ENCODE data around the gene NUP58.
"Not testable (repeated sequence)": the region's sequence is repeated elsewhere in the genome, so short reads cannot be mapped to it uniquely, and the experiment has no call there.

The NUP58 gene

DNA sequence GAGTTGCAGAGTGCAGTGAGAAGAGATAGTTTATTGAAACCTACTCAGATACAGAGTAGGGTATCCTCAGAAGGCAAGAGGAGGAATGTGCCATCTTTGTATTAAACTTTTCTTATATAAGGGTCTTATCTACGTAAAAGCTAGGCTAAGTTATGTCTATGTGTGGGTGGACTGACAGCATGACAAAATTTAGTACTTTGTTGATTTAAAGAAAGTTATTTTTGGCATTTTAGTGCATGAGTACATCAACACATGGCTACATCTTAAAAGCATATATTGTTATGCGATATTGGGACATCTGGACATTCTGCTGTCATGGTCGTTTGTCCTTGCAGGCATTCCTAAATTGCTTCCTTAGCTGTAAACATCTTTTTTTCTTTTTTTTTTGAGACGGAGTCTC, 51.4 kb downstream of the NUP58 start:
- no peak overlapping the region for H3K4me3 ChIP-seq (ENCODE audit: low read depth in 1 of 2, low read length in 2 of 2)
- H3K4me1 ChIP-seq (ENCODE audit: control insufficient read depth in 1 of 2, insufficient read depth in 2 of 2, low read length in 2 of 2): no peaks in the 10 kb centered on the region
- H3K9me3 ChIP-seq (ENCODE audit: control insufficient read depth in 1 of 2, low read length in 2 of 2): no peaks in the 10 kb centered on the region
- H3K27me3 ChIP-seq (ENCODE audit: low read depth, low read length): no peaks in the 10 kb centered on the region
- H3K36me3 ChIP-seq (ENCODE audit: control insufficient read depth in 1 of 2, insufficient read depth in 2 of 2, low read length in 2 of 2): no peaks in the 10 kb centered on the region
- H3K27ac ChIP-seq (ENCODE audit: low read length): no peak overlapping the region

GRCh38 chr13:25353344-25353743, 51.9 kb downstream of the NUP58 start:
- Histone ChIP-seq H3K4me1 (ENCODE audit: control insufficient read depth in 1 of 2, insufficient read depth in 2 of 2, low read length in 2 of 2) (no peaks in the 10 kb centered on the region), H3K4me3 (ENCODE audit: low read depth in 1 of 2, low read length in 2 of 2) (no peak overlapping the region), H3K36me3 (ENCODE audit: control insufficient read depth in 1 of 2, insufficient read depth in 2 of 2, low read length in 2 of 2) (no peaks in the 10 kb centered on the region), H3K27me3 (ENCODE audit: low read depth, low read length) (no peaks in the 10 kb centered on the region), H3K9me3 (ENCODE audit: control insufficient read depth in 1 of 2, low read length in 2 of 2) (no peaks in the 10 kb centered on the region), H3K27ac (ENCODE audit: low read length) (no peak overlapping the region)

DNA sequence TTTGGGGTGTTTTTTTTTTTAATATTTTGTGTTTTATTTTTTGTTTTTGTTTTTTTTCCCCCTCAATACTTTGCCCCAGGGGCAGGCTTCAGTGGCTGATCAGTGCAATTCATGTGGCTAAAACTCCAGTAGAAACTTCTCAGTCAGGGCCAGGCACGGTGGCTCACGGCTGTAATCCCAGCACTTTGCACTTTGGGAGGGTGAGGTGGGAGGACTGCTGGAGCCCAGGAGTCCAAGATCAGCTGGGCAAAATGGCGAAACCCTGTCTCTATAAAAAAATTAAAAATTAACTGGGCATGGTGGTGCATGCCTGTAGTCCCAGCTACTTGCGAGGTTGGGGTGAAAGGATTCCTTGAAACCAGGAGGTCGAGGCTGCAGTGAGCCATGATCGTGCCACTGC, 53.0 kb downstream of the NUP58 start:
- no peaks in the 10 kb centered on the region for H3K27me3 ChIP-seq (ENCODE audit: low read depth, low read length)

DNA sequence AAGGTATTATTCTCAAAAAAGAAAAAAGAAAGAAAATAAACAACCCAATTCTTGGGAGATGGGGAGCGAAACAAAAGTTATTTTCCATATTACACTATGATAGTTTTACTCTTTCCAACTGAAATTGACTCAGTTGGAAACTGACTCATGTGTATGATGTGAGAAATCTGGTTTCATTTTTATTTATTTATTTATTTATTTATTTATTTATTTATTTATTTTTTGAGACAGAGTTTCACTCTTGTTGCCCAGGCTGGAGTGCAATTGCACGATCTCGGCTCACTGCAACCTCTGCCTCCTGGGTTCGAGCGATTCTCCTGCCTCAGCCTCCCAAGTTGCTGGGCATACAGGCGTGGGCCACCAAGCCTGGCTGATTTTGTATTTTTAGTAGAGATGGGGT, 59.0 kb downstream of the NUP58 start:
- H3K9me3 ChIP-seq (ENCODE audit: control insufficient read depth in 1 of 2, low read length in 2 of 2); H3K27me3 ChIP-seq (ENCODE audit: low read depth, low read length); H3K4me1 ChIP-seq (ENCODE audit: control insufficient read depth in 1 of 2, insufficient read depth in 2 of 2, low read length in 2 of 2); H3K27ac ChIP-seq (ENCODE audit: low read length); H3K36me3 ChIP-seq (ENCODE audit: control insufficient read depth in 1 of 2, insufficient read depth in 2 of 2, low read length in 2 of 2); H3K4me3 ChIP-seq (ENCODE audit: low read depth in 1 of 2, low read length in 2 of 2): not testable (repeated sequence)

More for the DNA sequence above, 53.0 kb downstream of the NUP58 start:
- no peaks in the 10 kb centered on the region for H3K4me1 ChIP-seq (ENCODE audit: control insufficient read depth in 1 of 2, insufficient read depth in 2 of 2, low read length in 2 of 2)
- H3K4me3 ChIP-seq (ENCODE audit: low read depth in 1 of 2, low read length in 2 of 2): no peak overlapping the region
- H3K27ac ChIP-seq (ENCODE audit: low read length): no peak overlapping the region
- no peaks in the 10 kb centered on the region for H3K36me3 ChIP-seq (ENCODE audit: control insufficient read depth in 1 of 2, insufficient read depth in 2 of 2, low read length in 2 of 2)
- H3K9me3 ChIP-seq (ENCODE audit: control insufficient read depth in 1 of 2, low read length in 2 of 2): no peaks in the 10 kb centered on the region

GRCh38 chr13:25365720-25366235, 64.4 kb downstream of the NUP58 start:
- Histone ChIP-seq H3K27ac (ENCODE audit: low read length) (no peak overlapping the region), H3K27me3 (ENCODE audit: low read depth, low read length) (peaks cover 14% of the 10 kb centered on the region), H3K36me3 (ENCODE audit: control insufficient read depth in 1 of 2, insufficient read depth in 2 of 2, low read length in 2 of 2) (no peaks in the 10 kb centered on the region), H3K9me3 (ENCODE audit: control insufficient read depth in 1 of 2, low read length in 2 of 2) (no peaks in the 10 kb centered on the region), H3K4me1 (ENCODE audit: control insufficient read depth in 1 of 2, insufficient read depth in 2 of 2, low read length in 2 of 2) (no peaks in the 10 kb centered on the region), H3K4me3 (ENCODE audit: low read depth in 1 of 2, low read length in 2 of 2) (no peak overlapping the region)

DNA sequence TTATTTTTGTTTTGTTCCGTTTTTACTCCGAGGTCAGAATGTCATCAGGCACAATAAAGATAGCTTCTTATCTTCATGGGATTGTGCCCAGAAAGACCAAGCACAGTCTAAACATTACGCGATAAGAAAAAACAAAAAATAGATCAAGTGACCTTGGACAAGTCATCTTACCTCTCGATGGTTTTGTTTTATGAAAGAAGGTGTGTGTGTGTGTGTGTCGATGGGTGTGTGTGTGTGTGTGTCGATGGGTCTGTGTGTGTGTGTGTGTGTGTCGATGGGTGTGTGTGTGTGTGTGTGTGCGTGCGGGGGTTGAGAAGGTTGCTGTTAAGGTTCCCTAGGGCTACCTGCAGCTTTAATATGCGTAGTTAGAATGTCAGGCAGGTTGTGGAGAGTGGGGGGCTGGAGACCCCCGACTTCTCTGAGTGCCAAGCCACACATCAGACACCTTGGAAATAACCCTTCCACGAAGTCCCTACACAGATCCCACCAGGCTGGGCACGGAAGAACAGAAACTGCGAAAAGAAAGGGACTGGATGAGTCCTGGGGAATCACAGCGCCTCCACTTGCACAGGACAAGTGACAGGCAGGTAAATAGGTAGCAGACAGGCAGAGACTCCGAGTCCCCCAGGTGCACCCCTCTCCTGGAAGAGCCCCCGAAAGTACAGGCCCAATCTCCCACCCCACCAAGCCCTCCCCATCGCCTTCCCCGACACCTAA, 69.9 kb downstream of the NUP58 start:
- peaks cover 28% of the 10 kb centered on the region for H3K27me3 ChIP-seq (ENCODE audit: low read depth, low read length)
- no peaks in the 10 kb centered on the region for H3K36me3 ChIP-seq (ENCODE audit: control insufficient read depth in 1 of 2, insufficient read depth in 2 of 2, low read length in 2 of 2)
- H3K9me3 ChIP-seq (ENCODE audit: control insufficient read depth in 1 of 2, low read length in 2 of 2): no peaks in the 10 kb centered on the region
- H3K4me1 ChIP-seq (ENCODE audit: control insufficient read depth in 1 of 2, insufficient read depth in 2 of 2, low read length in 2 of 2): peaks cover 0 to 7% of the 10 kb centered on the region in 2 donors
- H3K4me3 ChIP-seq (ENCODE audit: low read depth in 1 of 2, low read length in 2 of 2): no peak overlapping the region
- no peak overlapping the region for H3K27ac ChIP-seq (ENCODE audit: low read length)

GRCh38 chr13:25371875-25372283, 70.5 kb downstream of the NUP58 start, which contains the start of gene ATP8A2:
Gene ATP8A2 (plus strand): TSS chr13:25371974. CDS start chr13:25372213, 239 bp downstream.
- Histone ChIP-seq H3K27ac (ENCODE audit: low read length) (no peak within 1 kb of the TSS), H3K4me3 (ENCODE audit: low read depth in 1 of 2, low read length in 2 of 2) (peak within 1 kb of the TSS in 1 of 2 donors; percentile 47), H3K27me3 (ENCODE audit: low read depth, low read length) (peaks cover 28% of the 10 kb centered on the region), H3K36me3 (ENCODE audit: control insufficient read depth in 1 of 2, insufficient read depth in 2 of 2, low read length in 2 of 2) (no peaks in the 10 kb centered on the region), H3K4me1 (ENCODE audit: control insufficient read depth in 1 of 2, insufficient read depth in 2 of 2, low read length in 2 of 2) (peaks cover 0 to 7% of the 10 kb centered on the region in 2 donors), H3K9me3 (ENCODE audit: control insufficient read depth in 1 of 2, low read length in 2 of 2) (no peaks in the 10 kb centered on the region)

GRCh38 chr13:25372284-25373081, 71.1 kb downstream of the NUP58 start:
- H3K27ac ChIP-seq (ENCODE audit: low read length): no peak overlapping the region
- peak overlapping the region in 1 of 2 donors; percentile 47 for H3K4me3 ChIP-seq (ENCODE audit: low read depth in 1 of 2, low read length in 2 of 2)
- H3K27me3 ChIP-seq (ENCODE audit: low read depth, low read length): peaks cover 28% of the 10 kb centered on the region
- H3K36me3 ChIP-seq (ENCODE audit: control insufficient read depth in 1 of 2, insufficient read depth in 2 of 2, low read length in 2 of 2): no peaks in the 10 kb centered on the region
- no peaks in the 10 kb centered on the region for H3K9me3 ChIP-seq (ENCODE audit: control insufficient read depth in 1 of 2, low read length in 2 of 2)
- peaks cover 0 to 7% of the 10 kb centered on the region in 2 donors for H3K4me1 ChIP-seq (ENCODE audit: control insufficient read depth in 1 of 2, insufficient read depth in 2 of 2, low read length in 2 of 2)

DNA sequence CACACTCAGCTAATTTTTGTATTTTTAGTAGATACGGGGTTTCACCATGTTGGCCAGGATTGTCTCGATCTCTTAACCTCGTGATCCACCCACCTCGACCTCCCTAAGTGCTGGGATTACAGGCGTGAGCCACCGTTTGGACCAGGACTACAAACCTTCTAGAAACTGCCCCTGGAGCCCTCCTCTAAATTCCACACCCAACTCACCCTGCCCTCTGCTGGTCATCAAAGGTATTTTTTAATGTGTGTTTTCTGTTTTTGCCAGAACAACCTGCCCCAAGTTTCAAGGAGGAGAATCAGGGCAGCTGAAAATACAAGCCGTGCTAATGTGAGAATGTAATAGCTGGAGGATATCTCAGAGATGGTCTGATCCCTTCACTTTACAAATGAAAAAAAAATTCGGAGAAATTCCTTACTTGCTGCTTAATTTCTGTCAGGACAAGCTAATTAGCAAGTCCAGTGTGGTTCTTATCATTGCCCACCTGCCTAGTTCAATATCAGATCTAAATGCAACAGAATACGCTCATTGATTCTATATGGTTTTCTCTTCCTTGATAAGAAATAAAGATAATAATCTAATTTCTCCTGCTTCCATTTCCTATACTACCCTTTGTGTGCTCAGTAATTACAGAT, 74.4 kb downstream of the NUP58 start:
- H3K9me3 ChIP-seq (ENCODE audit: control insufficient read depth in 1 of 2, low read length in 2 of 2): no peaks in the 10 kb centered on the region
- peaks cover 14% of the 10 kb centered on the region for H3K27me3 ChIP-seq (ENCODE audit: low read depth, low read length)
- H3K36me3 ChIP-seq (ENCODE audit: control insufficient read depth in 1 of 2, insufficient read depth in 2 of 2, low read length in 2 of 2): no peaks in the 10 kb centered on the region
- H3K27ac ChIP-seq (ENCODE audit: low read length): no peak overlapping the region
- no peak overlapping the region for H3K4me3 ChIP-seq (ENCODE audit: low read depth in 1 of 2, low read length in 2 of 2)
- H3K4me1 ChIP-seq (ENCODE audit: control insufficient read depth in 1 of 2, insufficient read depth in 2 of 2, low read length in 2 of 2): peaks cover 0 to 7% of the 10 kb centered on the region in 2 donors

- Histone ChIP-seq H3K27me3 (ENCODE audit: low read depth, low read length) (peaks cover 8% of the 10 kb centered on the region), H3K4me1 (ENCODE audit: control insufficient read depth in 1 of 2, insufficient read depth in 2 of 2, low read length in 2 of 2) (peaks cover 0 to 3% of the 10 kb centered on the region in 2 donors), H3K4me3 (ENCODE audit: low read depth in 1 of 2, low read length in 2 of 2) (no peak overlapping the region)
Observed at GRCh38 chr13:25377244-25377962, 76.0 kb downstream of the NUP58 start.

More at GRCh38 chr13:25377244-25377962, 76.0 kb downstream of the NUP58 start:
- H3K27ac ChIP-seq (ENCODE audit: low read length): no peak overlapping the region
- H3K36me3 ChIP-seq (ENCODE audit: control insufficient read depth in 1 of 2, insufficient read depth in 2 of 2, low read length in 2 of 2): no peaks in the 10 kb centered on the region
- H3K9me3 ChIP-seq (ENCODE audit: control insufficient read depth in 1 of 2, low read length in 2 of 2): no peaks in the 10 kb centered on the region

Measured in muscle layer of duodenum (tissue), 2 donors.